ENCODE data around the gene SFXN5.

DNA sequence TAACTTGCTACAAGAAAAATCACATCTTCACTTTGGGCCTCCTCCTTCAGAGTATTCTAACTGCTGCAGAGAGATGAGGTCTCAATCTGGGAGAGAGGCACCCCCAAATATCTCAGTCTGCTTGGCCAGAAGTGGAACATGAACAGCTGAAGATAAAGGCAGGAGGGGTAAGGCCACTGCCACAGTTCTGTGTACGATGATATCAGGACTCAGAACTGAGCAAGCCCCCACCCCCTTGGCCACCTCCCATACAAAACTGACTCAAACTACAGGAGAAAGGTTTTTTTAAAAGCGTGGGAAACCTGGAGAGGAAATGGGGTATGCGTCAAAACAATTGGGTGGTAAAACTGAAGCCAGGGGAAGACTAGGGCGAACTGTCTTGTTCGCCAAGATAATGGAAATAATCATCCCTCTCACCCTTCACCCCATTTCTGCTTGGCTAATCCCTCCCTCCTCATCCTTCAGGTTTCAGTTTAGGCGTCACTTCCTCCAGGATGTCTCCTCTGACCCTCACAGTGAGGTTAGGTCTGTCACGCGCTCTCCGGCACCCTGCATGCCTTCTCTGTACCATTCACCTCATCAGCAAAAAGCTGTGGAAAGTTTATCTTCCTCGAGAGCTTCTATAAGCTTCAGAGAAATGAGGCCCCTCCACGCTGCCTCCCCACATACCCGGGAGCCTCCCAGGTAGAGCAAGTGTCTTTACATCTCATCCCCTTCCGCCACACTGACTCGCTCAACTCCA, 64.4 kb downstream of the SFXN5 start:
- TF ChIP-seq ZNF670 (tag by site-specific recombination; IDR thresholded peaks at IDR 0.05; ENCODE audit: low read depth) (no peak), ZNF596 (tag by site-specific recombination; IDR thresholded peaks at IDR 0.05) (no peak), ZNF768 (tag by site-specific recombination; IDR thresholded peaks at IDR 0.05) (no peak)

All from HEK293 (cell line).